GM19468 (cell line): ENCODE results near the gene GSTT2B.
"Not testable (repeated sequence)": the region's sequence is repeated elsewhere in the genome, so short reads cannot be mapped to it uniquely, and the experiment has no call there.

Experiments
- ATAC-seq: cut with Tn5 transposase; IDR thresholded peaks from one replicate; pipeline ENCODE4 v1.9.1; 2021; ENCODE audit warnings: mild to moderate bottlenecking, moderate library complexity, moderate number of reproducible peaks; ENCODE audit not compliant: unreplicated experiment; ENCODE audit errors: extremely low read depth

GSTT2B gene

GRCh38 chr22:23986538-23987178 lies 25.7 kb upstream of the GSTT2B start:
- ATAC-seq = not testable (repeated sequence)

DNA sequence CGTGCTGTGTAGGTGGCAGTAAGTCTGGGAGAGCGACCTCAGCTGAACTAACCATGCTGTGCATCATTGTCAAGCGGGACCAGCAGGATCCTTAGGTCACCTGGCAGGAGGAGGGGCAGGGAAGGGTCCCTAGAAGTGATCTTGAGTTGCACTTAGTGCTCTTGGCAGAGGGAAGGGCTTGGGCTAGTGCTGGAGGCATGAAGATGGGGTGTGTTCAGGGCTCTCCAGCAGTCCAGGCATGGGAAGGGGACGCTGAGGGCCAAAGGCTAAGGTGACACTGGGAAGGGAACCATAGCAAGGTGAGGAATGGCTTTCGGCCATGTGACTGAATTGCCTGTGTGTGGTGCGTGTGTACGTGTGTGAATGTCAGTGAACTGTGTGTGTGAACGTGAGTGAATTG lies 25.1 kb upstream of the GSTT2B start:
- not testable (repeated sequence) for ATAC-seq

- ATAC-seq = no peak
Observed at GRCh38 chr22:23984430-23984829, 23.4 kb upstream of the GSTT2B start.

- ATAC-seq = not testable (repeated sequence)
Observed at GRCh38 chr22:23980567-23980966, 19.6 kb upstream of the GSTT2B start.

DNA sequence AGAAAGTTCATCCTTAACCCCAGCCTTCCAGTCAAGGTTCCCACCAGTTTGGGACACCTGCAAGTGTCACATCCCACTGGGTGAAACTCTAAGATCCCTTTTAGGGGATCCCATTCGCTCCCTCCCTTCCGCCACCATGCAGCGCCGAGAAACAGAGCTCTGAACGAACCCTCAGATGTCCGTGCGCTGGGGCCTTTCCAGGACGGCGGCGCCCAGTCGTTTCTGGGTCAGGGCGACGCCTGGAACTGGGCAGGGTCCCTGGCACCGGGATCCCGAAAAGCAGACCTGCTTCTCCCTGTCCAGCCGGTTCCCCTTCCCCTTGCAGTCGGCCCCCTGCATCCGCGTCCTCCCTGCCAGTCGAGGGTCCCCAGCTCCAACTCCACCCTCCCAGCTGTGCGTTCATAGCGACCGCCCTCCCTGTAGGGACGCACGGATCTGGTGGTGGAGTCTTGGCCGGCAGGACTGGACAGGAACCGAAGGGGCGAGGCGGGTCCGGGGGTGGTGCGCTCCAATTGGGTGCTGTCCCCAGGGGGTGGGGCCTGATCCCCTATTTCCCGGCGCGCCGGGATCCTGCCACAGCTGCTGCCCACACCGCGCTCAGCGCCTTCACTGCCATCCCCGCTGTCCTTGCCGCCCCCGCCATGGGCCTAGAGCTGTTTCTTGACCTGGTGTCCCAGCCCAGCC lies 18.7 kb upstream of the GSTT2B start, which contains the start of gene GSTT2:
GSTT2 (plus strand) TSS at position 578 of the 684 bp plus-strand sequence.
- not testable (repeated sequence) for ATAC-seq

- ATAC-seq = not testable (repeated sequence)
Observed at GRCh38 chr22:23977304-23977703, 16.3 kb upstream of the GSTT2B start.

DNA sequence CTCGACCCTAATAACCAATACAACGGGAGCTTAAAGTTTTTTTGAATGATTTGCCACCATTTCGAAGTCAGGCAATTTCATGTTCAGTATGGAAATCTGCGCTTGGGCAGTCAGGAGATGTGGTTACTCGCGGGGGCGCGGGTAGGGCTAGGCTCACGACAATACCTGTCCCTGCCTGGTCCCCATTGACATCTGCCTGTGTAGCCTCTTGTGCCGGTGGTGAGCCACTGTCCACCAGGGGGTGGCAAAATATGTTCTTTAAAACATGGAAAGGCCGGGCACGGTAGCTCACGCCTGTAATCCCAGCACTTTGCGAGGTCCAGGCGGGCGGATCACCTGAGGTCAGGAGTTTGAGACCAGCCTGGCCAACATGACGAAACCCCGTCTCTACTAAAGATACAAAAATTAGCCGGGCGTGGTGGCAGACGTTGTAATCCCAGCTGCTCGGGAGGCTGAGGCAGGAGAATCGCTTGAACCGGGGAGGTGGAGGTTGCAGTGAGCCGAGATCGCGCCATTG lies 13.9 kb upstream of the GSTT2B start:
- not testable (repeated sequence) for ATAC-seq

DNA sequence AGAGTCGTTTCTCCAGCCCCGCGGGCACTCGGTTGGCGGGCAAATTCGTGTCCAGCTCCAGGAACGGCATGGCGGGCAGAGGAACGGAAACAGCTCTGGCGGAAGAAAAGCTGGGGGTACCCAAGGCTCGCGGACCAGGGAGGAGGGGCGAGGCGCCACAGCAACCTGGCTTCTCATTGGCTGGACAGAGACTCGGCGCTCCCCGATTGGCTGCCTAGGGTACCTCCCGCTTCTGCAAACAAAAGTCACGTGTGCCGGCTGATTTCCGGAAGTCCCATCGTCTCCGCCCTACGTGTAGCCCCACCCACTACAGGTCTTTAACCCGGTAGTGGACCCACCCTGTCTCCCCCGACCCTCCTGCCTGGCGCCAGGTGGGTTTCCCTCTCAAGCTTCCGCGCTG lies 13.3 kb upstream of the GSTT2B start, which contains the start of gene DDT:
DDT (minus strand) TSS at position 97 of the 400 bp plus-strand sequence; CDS start at position 70, 27 bp downstream.
- ATAC-seq = peak; percentile 76

GRCh38 chr22:23971927-23972326 lies 10.9 kb upstream of the GSTT2B start:
- not testable (repeated sequence) for ATAC-seq

GRCh38 chr22:23970816-23971486 lies 10.0 kb upstream of the GSTT2B start:
- ATAC-seq = no peak

GRCh38 chr22:23970201-23970641 lies 9.2 kb upstream of the GSTT2B start:
- ATAC-seq = no peak

- ATAC-seq = no peak
Observed at GRCh38 chr22:23969071-23969470, 8.1 kb upstream of the GSTT2B start.

GRCh38 chr22:23966568-23966967 lies 5.6 kb upstream of the GSTT2B start, which contains the start of gene DDTL:
TSS of gene DDTL (plus strand) at chr22:23966888. CDS start at chr22:23966915, 27 bp downstream.
- ATAC-seq = peak; percentile 84

GRCh38 chr22:23966094-23966493 lies 5.1 kb upstream of the GSTT2B start:
- not testable (repeated sequence) for ATAC-seq

- not testable (repeated sequence) for ATAC-seq
Observed at GRCh38 chr22:23956301-23956900, 4.6 kb downstream of the GSTT2B start.

DNA sequence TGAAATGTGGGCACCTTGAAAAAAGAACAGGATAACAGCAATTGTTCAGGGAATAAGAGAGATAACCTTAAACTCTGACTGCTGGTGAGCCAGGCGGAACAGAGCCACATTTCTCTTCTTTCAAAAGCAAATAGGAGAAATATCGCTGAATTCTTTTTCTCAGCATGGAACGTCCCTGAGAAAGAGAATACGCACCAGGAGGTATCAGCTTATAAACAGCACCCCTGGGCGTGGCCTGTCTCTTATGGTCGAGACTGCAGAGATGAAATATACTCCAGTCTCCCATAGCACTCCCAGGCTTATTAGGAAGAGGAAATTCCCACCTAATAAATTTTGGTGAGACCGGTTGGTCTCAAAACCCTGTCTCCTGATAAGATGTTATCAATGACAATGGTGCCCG lies 5.1 kb downstream of the GSTT2B start:
- not testable (repeated sequence) for ATAC-seq

DNA sequence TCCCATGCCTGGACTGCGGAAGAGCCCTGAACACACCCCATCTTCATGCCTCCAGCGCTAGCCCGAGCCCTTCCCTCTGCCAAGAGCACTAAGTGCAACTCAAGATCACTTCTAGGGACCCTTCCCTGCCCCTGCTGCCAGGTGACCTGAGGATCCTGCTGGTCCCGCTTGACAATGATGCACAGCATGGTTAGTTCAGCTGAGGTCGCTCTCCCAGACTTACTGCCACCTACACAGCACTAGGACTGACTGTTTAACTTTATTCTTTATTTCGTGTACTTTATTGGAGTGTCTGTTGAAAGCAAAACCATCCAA lies 6.0 kb downstream of the GSTT2B start:
- not testable (repeated sequence) for ATAC-seq

- ATAC-seq = not testable (repeated sequence)
Observed at GRCh38 chr22:23954193-23954990, 6.6 kb downstream of the GSTT2B start.

DNA sequence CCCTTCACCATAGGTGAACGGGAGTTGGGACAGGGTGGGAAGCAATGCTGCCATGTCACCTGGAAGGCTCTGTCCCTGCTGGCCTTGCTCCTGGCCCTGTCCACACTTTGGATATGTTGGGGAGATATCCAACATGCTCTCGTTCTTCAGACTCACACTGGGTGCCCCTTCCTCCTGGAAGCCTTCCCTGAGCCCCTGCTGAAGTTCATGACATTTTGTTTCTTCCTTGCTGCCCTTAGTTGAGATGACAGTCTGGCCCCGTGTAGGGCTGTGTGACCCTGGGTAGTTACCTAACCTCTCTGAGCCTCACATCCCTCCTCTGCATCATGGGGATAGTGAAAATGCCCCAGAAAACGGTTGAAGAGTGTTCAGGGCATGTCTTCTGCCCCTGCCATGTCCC lies 7.5 kb downstream of the GSTT2B start:
- ATAC-seq = not testable (repeated sequence)
